AG10803 (cell line): ENCODE results near the gene LRCH1.

Experiments used
- DNase-seq: peaks from one replicate; pipeline ENCODE4 v3.0.0; 2010; ENCODE audit warnings: low read depth
- H3K4me3 ChIP-seq: 2 replicates; pipeline ENCODE4 v1.5.1; 2011; ENCODE audit warnings: mild to moderate bottlenecking, low read length, control low read depth
- TF ChIP-seq, protein P1 (sequence below): conservative IDR thresholded peaks from 2 replicates; pipeline ENCODE4 v1.5.1; 2011; ENCODE audit warnings: mild to moderate bottlenecking, low read length, control low read depth, inconsistent platforms

Gene LRCH1

DNA sequence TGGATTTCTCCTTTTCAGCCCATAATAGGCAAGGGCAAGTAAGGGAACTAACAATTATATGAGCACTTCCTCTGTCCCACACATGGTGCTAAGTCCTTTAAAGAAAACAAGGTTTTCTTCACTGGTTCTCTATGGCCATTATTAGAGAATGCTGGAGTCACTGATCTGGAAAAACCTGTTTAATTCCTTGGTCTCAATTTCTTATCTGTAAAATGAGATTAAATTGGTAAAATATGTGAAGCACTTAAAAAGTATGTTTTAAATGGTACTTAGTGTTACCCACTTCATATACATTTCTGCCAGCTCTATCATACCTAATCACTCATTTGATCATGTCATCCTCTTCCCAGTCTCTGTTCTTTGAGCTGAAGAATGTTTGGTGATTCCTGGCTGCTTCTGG is 39.4 kb downstream of the LRCH1 start:
- no peak for DNase-seq
- TF ChIP-seq, protein P1, sequence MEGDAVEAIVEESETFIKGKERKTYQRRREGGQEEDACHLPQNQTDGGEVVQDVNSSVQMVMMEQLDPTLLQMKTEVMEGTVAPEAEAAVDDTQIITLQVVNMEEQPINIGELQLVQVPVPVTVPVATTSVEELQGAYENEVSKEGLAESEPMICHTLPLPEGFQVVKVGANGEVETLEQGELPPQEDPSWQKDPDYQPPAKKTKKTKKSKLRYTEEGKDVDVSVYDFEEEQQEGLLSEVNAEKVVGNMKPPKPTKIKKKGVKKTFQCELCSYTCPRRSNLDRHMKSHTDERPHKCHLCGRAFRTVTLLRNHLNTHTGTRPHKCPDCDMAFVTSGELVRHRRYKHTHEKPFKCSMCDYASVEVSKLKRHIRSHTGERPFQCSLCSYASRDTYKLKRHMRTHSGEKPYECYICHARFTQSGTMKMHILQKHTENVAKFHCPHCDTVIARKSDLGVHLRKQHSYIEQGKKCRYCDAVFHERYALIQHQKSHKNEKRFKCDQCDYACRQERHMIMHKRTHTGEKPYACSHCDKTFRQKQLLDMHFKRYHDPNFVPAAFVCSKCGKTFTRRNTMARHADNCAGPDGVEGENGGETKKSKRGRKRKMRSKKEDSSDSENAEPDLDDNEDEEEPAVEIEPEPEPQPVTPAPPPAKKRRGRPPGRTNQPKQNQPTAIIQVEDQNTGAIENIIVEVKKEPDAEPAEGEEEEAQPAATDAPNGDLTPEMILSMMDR = no peak
- no peak overlapping the region for H3K4me3 ChIP-seq

DNA sequence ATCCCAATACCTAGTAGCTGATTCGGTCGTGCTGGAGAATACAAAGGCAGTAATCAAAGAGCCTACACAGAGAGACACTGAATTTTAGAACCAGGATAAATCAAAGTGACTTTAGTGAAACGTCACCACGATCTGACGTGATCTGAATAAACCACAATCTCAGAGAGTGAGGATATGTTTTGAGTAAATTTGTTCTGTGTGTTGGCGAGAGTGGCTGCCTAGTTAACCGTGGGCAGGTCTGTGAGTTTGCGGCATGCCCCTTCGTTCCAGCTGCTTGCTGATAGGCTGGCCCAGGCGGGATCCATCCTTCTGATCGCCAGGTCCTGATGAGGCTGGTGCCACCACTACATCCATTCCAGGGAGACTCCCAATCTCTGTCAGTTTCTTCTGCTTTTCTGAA is 40.4 kb downstream of the LRCH1 start:
- no peak overlapping the region for H3K4me3 ChIP-seq
- DNase-seq = no peak
- TF ChIP-seq, protein P1 = no peak

DNA sequence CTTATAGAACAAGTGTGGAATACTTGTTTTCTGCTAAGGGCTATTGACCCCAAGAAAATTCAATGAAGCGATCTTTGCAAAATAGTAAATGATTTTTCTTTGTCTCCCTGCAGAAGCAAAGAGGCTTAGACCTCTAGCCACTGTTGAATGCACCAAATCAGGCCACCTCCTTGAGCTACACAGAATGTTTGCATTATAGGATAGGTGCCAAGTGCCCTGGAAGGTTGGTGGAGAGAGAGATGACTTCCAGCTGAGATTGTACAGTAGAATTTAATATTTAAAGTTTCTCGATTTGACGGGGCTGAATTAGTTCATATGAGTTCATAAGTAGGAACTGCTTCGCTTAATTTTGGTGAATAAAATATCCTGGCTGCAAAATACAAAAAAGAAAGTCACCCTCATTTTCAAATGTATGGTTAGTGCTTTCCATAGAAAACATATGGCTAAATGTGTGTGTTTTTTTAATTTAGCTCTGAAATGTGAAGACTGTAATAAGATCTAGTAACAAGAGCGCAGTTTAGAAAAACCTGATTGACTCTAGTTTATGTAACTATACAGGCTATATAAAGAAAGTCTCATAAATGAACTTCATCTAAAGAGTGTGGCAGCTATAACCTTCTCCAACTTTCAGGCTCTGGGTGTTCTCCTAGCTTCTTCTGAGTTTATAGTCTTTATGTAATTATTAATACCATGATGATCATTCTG is 41.6 kb downstream of the LRCH1 start:
- no peak overlapping the region for H3K4me3 ChIP-seq

DNA sequence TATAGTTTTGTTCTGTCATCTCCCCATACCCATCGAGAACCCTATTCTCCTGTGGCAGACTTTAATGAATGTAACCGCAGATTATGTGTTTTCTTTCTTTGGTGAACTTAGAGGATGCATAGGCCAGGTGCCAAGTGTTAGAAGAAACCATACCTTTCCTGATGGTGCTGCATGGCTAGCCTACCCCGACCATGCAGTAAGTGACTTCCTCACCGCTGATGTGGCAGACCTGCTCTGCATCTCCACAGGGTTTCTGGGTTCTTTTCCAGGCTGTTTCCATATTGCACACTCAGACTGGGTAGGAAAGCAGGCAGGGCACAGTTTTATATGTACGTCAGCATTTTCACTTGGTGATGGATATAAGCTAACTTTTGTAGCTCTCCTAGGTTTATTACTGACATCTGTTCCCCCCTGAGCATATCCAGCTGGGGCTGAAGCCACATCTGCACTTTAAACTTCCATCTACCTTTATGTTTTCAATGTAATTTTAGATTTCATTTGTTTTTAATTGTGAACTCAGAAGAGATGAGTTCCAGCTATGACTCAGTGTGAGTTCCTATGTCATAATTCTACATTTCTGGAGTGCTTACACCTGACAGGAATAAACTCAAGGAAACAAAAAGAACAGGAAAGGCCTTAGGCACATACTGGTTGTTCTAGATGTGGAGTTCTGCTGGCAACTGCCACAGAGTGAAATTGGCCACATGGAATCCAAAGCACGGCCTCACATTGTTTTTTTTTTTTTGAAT is 42.3 kb downstream of the LRCH1 start:
- peak; percentile 71 for DNase-seq
- TF ChIP-seq, protein P1 = no peak
- no peak overlapping the region for H3K4me3 ChIP-seq

More for the DNA sequence above, 41.6 kb downstream of the LRCH1 start:
- TF ChIP-seq, protein P1 = no peak
- DNase-seq = no peak

DNA sequence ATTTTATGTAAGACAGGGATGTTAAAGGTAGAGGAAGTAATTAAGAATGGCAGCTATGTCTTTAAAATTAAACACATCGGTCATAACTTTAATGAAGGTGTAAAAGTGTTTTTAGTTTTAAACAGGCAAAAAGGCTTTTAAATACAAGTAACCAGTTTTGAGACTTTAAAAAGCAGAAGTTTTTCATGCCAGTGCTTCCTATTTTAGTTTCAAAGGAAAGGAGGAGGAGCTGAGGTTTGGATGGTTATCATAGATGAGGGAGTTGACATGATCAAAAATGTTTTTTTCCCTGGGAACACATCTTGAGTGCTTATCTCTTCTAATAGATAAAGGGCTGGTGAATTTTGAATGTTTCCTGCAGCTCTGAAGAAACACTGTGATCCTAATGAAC is 42.9 kb downstream of the LRCH1 start:
- TF ChIP-seq, protein P1 = no peak
- DNase-seq = no peak
- no peak overlapping the region for H3K4me3 ChIP-seq

DNA sequence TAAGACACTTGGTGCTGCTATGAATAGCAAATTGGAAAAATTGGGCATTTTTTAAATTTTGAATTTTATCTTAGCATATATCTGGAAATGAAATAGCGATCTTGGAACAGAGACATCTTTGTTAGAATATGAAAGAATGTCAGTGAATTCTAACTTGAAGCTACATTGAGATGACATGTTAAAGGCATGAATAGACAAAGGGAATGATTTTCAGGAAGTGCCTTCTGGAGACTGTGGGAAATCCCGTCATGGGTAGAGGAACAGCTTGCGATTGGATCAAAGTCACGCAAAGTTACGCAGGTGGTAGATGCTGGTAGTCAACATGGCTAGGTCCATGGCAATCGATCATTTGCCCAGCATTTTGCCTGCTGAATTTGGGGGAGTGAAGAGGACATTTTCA is 43.5 kb downstream of the LRCH1 start:
- no peak for DNase-seq
- TF ChIP-seq, protein P1 = no peak
- no peak overlapping the region for H3K4me3 ChIP-seq
